GM12874 (cell line): ENCODE data around the gene ZNF141.

Experiments
- TF ChIP-seq, protein P1 (sequence below): IDR thresholded peaks from 2 replicates; pipeline ENCODE4 v1.5.1; 2011; ENCODE audit warnings: low read depth, mild to moderate bottlenecking, control low read depth, low read length, moderate library complexity; ENCODE audit not compliant: insufficient read depth

Gene ZNF141

DNA sequence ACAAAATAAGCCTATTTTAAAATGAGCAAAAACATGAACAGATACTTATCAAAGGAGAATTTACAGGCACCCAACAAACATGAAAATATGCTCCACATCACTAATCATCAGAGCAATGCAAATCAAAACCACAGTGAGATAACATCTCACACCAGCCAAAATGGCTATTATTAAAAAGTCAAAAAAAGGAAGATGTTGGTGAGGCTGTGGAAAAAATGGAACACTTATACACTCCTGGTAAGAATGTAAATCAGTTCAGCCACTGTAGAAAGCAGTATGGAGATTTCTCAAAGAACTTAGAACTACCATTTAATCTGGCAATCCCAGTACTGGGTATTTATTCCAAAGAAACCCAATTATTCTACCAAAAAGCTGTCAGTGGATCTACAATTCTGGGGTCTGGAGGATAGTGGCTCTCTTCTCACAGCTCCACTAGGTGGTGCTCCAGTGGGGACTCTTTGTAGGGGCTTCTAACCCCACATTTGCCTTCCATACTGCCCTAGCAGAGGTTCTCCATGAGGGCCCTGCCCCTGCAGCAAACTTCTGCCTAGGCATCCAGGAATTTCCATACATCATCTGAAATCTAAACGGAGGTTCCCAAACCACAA lies 23.2 kb upstream of the ZNF141 start:
- TF ChIP-seq, protein P1, sequence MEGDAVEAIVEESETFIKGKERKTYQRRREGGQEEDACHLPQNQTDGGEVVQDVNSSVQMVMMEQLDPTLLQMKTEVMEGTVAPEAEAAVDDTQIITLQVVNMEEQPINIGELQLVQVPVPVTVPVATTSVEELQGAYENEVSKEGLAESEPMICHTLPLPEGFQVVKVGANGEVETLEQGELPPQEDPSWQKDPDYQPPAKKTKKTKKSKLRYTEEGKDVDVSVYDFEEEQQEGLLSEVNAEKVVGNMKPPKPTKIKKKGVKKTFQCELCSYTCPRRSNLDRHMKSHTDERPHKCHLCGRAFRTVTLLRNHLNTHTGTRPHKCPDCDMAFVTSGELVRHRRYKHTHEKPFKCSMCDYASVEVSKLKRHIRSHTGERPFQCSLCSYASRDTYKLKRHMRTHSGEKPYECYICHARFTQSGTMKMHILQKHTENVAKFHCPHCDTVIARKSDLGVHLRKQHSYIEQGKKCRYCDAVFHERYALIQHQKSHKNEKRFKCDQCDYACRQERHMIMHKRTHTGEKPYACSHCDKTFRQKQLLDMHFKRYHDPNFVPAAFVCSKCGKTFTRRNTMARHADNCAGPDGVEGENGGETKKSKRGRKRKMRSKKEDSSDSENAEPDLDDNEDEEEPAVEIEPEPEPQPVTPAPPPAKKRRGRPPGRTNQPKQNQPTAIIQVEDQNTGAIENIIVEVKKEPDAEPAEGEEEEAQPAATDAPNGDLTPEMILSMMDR, result no peak

DNA sequence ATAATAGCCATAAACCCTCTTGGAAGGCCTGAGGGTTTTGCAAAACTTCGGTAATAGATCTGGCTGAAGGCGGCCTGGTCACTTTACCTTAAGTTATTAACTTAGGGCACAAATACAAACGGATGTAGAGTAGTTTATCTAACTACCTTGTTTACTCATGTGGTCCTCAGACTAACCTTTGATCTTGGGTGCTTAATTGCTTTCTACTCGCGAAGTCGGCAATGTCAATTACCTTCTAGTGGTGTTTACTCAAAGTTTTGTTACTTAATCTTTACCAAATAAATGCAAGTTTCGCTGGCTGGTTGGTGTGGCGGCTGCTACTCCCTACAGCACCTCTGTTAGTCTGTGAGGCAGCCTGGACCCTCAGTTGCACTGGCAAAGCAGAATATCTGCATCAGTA lies 8.9 kb upstream of the ZNF141 start:
- TF ChIP-seq, protein P1, result no peak

DNA sequence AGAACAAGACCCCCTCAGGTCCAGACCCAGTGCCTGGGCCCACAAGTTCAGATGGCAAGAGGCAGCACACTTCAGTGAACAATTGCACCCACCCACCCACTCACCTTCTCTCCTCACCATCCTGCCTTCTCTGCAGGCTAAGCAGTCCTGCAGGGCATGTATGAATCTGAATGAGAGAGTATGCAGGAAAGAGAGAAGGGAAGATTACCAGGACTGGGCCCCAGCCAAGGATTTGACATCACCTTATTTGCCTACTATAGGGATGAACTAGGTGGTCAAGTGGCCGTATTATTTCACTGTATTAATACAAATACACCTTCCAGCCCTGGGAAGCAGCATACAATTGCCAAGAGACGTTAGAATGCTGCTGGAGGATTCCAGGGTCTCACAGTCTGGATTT lies 2.1 kb upstream of the ZNF141 start:
- TF ChIP-seq, protein P1, result no peak

DNA sequence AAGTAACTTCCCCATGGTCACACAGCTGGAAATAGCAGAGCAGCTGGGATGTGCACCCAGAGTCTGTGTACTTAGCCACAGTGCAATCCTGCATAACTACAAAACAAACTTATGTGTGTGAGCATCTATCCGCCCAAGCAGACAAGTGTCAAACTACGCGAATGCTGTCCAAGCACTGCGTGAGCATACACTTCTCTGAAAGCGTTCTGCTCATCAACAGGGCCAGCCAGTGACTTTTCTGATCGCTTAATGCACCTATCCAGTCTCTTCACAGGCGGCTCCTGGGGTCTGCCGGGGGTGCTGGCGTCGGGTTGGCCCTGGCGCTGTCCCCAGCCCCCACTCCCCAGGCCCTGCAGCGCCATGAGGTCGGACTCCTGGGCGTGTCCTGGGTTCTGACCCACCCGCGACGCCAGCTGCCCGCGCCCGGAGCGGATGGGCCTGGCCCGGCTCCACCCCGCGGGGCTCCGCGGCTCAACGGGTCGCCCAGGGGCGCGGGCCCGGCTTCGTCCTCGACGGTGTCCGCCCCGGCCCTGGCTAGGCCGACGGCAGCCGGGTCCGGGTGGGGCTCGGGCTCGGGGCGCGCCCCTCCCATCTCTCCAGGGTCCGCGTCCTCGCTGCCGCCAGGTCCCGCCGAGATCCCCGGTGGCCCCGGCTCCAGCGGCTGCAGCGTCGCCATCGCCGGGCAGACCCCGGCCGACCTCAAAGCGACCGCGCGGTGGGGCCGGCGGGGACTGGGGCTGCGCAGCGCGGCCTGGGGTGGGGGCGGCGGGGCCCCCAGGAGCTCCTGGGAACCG lies 1.3 kb upstream of the ZNF141 start:
- TF ChIP-seq, protein P1, result no peak

DNA sequence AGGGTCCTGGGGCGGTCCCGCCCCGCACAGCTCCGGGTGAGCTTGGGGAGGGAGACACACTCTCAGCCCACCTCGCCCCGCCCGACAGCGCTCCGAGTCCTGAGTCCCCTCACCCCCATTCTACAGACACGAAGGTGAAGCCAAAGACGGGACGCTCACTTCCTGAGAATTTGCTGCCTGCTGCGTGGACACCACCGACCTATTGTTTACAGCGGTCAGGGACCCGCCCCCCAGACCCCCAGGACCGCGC lies 796 bp upstream of the ZNF141 start:
- TF ChIP-seq, protein P1, result no peak

DNA sequence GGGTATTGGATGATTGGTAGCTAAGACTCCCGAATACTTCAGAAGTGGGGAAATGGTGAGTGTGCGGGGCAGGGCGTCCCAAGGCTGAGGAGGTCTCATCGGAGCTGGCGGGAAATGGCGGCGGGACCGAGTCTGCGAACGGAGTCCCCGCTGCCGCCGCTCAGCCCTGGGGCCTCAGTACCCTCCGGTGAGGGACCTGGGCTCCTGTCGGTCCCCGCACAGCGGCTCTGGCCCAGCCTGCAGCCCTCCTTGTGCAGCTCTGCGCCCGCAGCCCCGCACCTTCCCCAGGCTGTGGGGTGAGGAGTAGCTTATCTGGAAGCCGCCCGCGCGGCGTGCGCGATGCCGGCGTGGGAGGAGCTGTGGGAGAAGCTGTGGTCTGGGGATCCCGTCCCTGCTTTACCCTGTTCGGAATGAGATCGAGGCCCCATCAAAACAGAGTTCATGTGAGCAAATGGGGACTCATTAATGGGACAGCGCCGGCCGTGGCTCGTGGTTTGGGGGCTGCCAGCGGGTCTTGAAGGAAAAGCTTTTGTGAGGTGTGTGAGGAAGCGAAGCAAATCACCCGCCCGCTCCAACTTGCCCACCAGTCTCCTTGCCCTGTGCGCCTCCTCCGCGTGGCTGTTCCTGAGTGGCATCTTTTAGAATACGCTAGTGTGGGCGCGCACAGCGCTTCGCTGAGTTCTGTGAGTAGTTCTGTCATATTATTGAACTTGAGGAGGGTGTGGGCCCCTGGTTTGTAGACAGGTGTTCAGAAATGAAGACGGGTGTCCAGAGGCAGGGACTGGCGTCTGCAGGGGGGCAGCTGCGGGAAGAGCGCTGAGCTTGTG lies 531 bp downstream of the ZNF141 start:
- TF ChIP-seq, protein P1, result no peak

DNA sequence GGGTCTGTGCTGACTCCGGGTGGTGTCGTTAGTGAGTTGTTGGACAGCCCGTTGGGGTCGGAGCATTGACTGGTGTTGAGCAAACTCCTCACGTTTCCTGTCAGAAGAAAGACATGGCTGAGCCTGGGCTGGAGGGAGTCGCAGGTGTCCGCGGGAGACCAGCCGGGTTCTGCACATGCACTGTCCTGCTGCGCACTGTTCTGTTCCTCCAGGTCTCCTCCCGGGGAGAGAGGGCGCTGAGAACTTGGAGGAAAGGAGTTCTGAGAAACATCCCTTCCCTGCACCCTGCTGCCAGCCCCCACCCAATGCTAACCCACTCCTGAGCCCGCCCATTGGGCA lies 1.1 kb downstream of the ZNF141 start:
- TF ChIP-seq, protein P1, result no peak
